Right cardiac atrium (tissue), 5 donors: Measurements from ENCODE around the gene MAGI2. TPM values are rescaled to one million over a fixed set of nuclear protein-coding genes. Genes with fewer than 3 reads are reported as not detected.

Experiments used
- ATAC-seq, 2 donors: fragments of 200-7000 bp; cut with Tn5 transposase; one replicate each; pipeline versions ENCODE4 v1.8.0 to v1.9.1; 2020; ENCODE audit warnings: moderate library complexity in 2 of 2, mild to moderate bottlenecking in 1 of 2
- DNase-seq, 3 donors: peaks; one replicate each; pipeline ENCODE4 v3.0.0-alpha.2; 2020
- H3K27ac ChIP-seq: one replicate; pipeline ENCODE4 v1.5.1; 2013; ENCODE audit warnings: mild to moderate bottlenecking, low read length, control low read depth, moderate library complexity
- H3K27me3 ChIP-seq: one replicate; pipeline ENCODE4 v1.6.1; 2013; ENCODE audit not compliant: control insufficient read depth, insufficient read depth
- H3K4me1 ChIP-seq: one replicate; pipeline ENCODE4 v1.6.1; 2013; ENCODE audit warnings: low read length; ENCODE audit not compliant: control insufficient read depth, insufficient read depth
- H3K4me3 ChIP-seq: one replicate; pipeline ENCODE4 v1.5.1; 2013; ENCODE audit warnings: low read length, control low read depth
- H3K9me3 ChIP-seq: one replicate; pipeline ENCODE4 v1.6.1; 2013; ENCODE audit warnings: low read length; ENCODE audit not compliant: control insufficient read depth
- WGBS: extraction: QIAGEN DNeasy Blood & Tissue Kit; methylation state at CpG from one replicate; pipeline ENCODE4 v1.1.7; 2013; 5-methylcytosine and 5-hydroxymethylcytosine counted together
- intact Hi-C, 4 donors: fragments of 100-400 bp; cut with DNase I; formaldehyde crosslinking; loops; one replicate each; pipeline versions ENCODE4 v1.11.0 to v1.14.0; 2022 to 2023
- polyA plus RNA-seq: library from polyadenylated mRNA; stranded (reverse); fragments of 200-250 nt; gene quantifications from one replicate; pipeline ENCODE4 v1.2.3, GENCODE V29; 2013
- total RNA-seq, 4 donors: library from RNA; stranded (reverse); fragmentation: NEBNext Ultra II Directional; extraction: Animal tissue kit (Norgen Biotek cat#: 25700); gene quantifications; one replicate each; pipeline ENCODE4 v1.2.1, GENCODE V29; 2021
- donor health status: healthy with polysubstance abuse.
- donor health status: DM: no; HTN: yes; CAD: no.
- donor health status: DM: no; HTN: no; CAD: no.
- donor health status: DM: no; HTN: yes; CAD: no; lungs with severe emphysema.
- donor health status: DM: yes; HTN: yes; CAD: no.

The MAGI2 gene
- total and polyA plus RNA-seq, 5 donors: 3.2 to 9.9 (median 7.9) TPM

DNA sequence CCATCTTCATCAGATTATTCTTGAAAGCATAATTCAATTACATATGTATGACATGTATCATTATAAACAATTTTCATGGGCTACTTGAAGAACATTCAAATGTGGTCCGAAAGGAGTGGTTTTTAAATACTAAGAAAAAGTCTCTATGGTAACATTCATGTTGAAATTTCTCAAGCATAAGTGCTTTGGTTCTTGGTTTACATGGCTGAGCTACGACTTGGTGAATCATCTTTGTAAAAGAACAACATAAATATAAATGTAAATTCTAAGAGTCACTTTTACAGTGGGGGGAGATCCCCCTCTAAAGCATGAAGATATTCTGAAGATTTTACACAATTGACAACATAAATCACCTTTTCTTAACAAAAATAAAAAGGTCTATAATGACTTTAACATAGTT, 118.6 kb downstream of the MAGI2 start:
- no peaks in the 10 kb centered on the region for H3K9me3 ChIP-seq
- H3K4me3 ChIP-seq: no peak overlapping the region
- DNase-seq (no peak), ATAC-seq (no peak)
- H3K4me1 ChIP-seq: no peaks in the 10 kb centered on the region
- whole genome bisulfite sequencing: 80% methylated on average over 2 of the region's 2 CpGs
- no peaks in the 10 kb centered on the region for H3K27me3 ChIP-seq
- no peak overlapping the region for H3K27ac ChIP-seq
- intact Hi-C loops: no loop called here

DNA sequence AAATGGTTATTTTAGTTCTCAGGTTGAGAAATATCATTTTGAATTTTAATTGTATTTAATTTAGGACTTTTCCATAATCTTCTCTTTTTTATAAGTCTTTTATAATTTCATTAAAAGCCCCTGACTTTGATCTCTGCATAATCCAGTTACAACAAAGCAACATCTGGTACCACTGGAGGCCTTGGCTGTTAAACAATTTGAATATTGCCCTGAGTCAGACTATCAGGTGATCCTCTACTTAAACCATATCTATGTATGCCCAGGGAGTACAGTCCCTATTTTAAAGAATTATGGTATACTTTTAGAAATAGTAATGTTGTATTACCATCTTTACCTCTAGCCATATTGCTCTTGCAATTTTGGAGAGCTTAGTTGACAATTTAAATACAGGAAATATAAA, 119.1 kb downstream of the MAGI2 start:
- H3K4me3 ChIP-seq: no peak overlapping the region
- H3K27ac ChIP-seq: no peak overlapping the region
- DNase-seq (no peak), ATAC-seq (no peak)
- no peaks in the 10 kb centered on the region for H3K4me1 ChIP-seq
- H3K27me3 ChIP-seq: no peaks in the 10 kb centered on the region
- intact Hi-C loops: no loop called here
- no peaks in the 10 kb centered on the region for H3K9me3 ChIP-seq

DNA sequence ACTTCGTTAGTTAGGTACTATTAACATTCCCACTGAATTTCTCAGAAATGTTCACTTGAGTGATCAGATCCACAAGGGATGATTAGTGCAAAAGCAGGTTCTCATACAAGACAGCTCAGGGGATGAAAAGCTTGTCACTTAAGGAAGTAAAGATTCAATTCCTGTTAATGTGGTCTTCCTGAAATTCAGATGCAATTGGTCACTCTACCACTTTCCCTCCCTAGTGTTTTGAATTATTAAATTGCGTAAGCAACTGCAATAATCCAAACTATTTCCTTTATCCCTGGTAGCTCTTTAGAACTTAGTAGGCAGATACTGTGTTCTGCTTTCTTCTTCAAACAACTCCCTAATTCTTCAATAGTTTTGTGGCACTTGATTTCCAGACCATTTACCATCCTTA, 121.4 kb downstream of the MAGI2 start:
- DNase-seq (no peak), ATAC-seq (no peak)
- intact Hi-C loops: no loop called here
- Histone ChIP-seq H3K9me3 (no peaks in the 10 kb centered on the region), H3K4me3 (no peak overlapping the region), H3K27ac (no peak overlapping the region), H3K4me1 (no peaks in the 10 kb centered on the region), H3K27me3 (no peaks in the 10 kb centered on the region)
- 59% methylated on average over 2 of the region's 2 CpGs for WGBS

DNA sequence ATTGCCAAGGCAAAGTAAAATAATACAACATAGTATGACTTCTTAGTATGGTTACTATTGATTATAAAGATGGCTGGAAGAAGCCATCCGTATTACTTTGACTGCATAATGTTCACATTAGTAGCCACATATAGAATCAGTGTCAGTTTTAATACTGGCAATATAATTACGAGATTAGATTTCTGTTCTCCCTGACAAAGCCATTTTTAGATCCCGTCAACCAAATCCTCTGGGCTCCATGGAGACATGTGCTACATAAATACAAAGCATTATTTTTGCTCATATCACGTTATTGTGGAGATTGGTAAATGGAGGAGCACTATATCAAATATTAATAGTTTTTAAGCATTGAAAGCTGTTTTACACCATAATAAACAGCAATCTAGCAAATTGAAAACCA, 124.0 kb downstream of the MAGI2 start:
- intact Hi-C loops: no loop called here
- Histone ChIP-seq H3K27ac (no peak overlapping the region), H3K4me1 (no peaks in the 10 kb centered on the region), H3K27me3 (no peaks in the 10 kb centered on the region), H3K4me3 (no peak overlapping the region), H3K9me3 (no peaks in the 10 kb centered on the region)
- ATAC-seq: no peak
- 72% methylated on average over 4 of the region's 4 CpGs for WGBS
- DNase-seq: no peak

DNA sequence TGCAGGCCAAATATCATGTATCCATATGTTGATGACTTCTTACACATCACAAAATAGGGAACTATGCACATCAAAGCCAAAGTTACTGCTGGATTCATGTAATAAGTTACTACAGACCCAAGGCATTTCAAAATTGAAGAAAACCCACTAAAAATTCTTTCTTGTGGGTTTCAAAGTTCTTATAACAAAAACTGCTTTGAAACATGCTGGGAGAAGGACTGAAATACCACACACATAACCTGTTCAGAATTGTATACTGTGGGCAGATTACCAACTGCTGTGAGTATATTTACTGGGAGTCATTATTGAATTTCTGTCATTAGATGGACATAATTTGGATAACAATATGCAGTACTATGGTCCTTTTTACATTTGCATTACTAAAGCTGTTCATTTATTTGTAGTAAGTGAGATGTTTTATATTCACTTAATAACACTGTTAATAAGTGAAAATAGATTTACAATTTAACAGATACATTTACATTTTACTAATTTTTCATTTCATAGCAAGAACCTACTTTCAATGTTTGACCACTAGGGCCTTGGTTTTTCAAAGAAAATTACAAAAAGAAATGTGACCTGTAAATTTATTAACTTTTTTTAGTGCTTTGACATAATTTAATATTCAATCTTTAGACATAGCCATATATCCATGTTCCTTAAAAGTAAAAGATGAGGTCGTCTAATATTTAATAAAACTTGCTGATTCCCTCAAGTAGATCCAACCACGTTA, 132.6 kb downstream of the MAGI2 start:
- WGBS: 33% methylated on average over 2 of the region's 2 CpGs
- intact Hi-C loops: no loop called here
- no peak overlapping the region for H3K4me3 ChIP-seq
- H3K9me3 ChIP-seq: no peaks in the 10 kb centered on the region
- DNase-seq (no peak), ATAC-seq (no peak)
- no peak overlapping the region for H3K27ac ChIP-seq
- no peaks in the 10 kb centered on the region for H3K27me3 ChIP-seq
- H3K4me1 ChIP-seq: peaks cover 2% of the 10 kb centered on the region

DNA sequence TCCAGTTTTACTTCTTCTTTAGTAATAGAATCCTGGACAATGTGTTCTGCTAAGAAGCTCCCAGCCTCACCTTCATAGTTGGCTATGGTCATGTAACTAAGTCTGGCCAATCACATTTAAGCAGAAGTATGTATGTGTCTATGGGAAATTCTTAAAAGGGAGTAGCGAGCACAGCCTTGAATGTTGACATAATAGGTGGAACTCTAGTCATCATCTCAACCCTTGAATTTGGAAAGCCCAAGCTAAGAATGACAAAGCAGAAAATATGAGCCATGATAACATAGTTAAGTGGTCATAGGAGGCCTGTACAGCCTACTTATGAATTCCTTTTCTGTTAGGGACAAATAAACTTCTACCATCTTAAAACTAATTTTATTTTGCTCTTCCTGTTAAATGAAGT, 134.1 kb downstream of the MAGI2 start:
- peaks cover 2% of the 10 kb centered on the region for H3K4me1 ChIP-seq
- intact Hi-C loops: no loop called here
- 90% methylated on average over 1 of the region's 1 CpG for WGBS
- no peaks in the 10 kb centered on the region for H3K9me3 ChIP-seq
- H3K27ac ChIP-seq: no peak overlapping the region
- ATAC-seq (no peak), DNase-seq (no peak)
- H3K27me3 ChIP-seq: no peaks in the 10 kb centered on the region
- no peak overlapping the region for H3K4me3 ChIP-seq

DNA sequence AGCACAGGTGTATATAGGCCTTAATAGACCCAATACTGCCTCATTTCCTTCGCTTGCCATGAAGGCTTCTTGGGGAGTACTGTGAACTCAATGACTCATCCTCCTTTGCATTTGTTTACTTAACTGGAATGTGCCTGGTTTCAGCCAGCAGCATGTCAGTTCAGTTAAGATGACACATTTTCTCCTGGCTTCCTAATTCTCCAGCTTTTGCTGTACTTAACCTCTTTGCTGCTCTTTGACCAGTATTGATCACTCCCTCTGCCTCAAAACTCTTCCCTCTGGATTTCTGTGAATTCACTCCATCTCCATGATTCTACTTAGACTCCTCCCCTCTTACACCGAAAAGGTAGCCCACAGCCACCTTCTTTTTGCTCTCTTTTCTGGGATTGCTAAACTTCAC, 135.7 kb downstream of the MAGI2 start:
- WGBS: 64% methylated on average over 2 of the region's 2 CpGs
- ATAC-seq (no peak), DNase-seq (no peak)
- intact Hi-C loops: no loop called here
- no peaks in the 10 kb centered on the region for H3K27me3 ChIP-seq
- H3K27ac ChIP-seq: no peak overlapping the region
- peaks cover 2% of the 10 kb centered on the region for H3K4me1 ChIP-seq
- H3K9me3 ChIP-seq: no peaks in the 10 kb centered on the region
- no peak overlapping the region for H3K4me3 ChIP-seq

DNA sequence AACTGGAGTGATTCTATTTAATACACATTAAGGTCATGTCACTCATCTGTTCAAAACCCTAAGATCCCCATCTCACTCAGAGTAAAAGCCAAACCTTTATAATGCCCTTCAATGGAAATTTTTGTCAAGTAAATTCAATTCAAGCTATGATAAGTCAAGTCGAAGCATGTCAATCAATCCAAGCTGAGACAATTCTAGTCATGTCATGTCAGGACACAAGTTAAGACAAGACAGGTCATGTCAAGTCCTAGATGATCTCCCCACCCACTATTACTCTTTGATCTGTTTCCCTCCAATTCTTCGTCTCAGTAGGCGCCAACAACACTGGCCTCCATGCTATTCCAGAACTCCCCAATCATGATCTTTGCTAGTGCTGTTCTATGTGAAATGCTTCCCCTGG, 141.4 kb downstream of the MAGI2 start:
- intact Hi-C loops: no loop called here
- ATAC-seq (no peak), DNase-seq (no peak)
- H3K27me3 ChIP-seq: no peaks in the 10 kb centered on the region
- WGBS: 96% methylated on average over 3 of the region's 3 CpGs
- no peak overlapping the region for H3K27ac ChIP-seq
- no peaks in the 10 kb centered on the region for H3K9me3 ChIP-seq
- H3K4me1 ChIP-seq: no peaks in the 10 kb centered on the region
- H3K4me3 ChIP-seq: no peak overlapping the region

DNA sequence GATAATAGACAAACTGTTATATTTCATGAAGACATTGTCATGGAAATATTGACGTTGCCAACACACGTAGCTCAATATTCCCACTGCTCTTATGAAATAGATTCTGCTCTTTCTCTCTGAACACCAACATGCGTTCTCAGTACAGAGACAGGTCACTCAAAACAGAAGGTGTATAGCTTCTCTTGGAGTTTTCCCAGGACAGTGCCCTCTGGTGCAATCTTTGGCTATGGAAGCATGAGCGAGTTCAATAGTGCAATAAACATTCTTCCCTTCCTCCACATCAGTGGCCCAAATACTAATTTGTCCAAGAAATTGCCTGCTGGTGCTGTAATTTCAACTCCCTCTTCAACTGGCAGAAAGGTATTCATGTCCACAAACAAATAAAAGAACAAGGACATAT, 145.3 kb downstream of the MAGI2 start:
- ATAC-seq (peak; percentile 64 to 72), DNase-seq (no peak)
- H3K27ac ChIP-seq: no peak overlapping the region
- intact Hi-C loops: loop anchor here in 1 of 4 donors (10.0 kb wide), 1 partner anchor 147 kb away; the partner anchor contains the start of gene MAGI2
- H3K4me3 ChIP-seq: no peak overlapping the region
- WGBS: 56% methylated on average over 4 of the region's 4 CpGs
- H3K27me3 ChIP-seq: no peaks in the 10 kb centered on the region
- no peaks in the 10 kb centered on the region for H3K9me3 ChIP-seq
- no peaks in the 10 kb centered on the region for H3K4me1 ChIP-seq

DNA sequence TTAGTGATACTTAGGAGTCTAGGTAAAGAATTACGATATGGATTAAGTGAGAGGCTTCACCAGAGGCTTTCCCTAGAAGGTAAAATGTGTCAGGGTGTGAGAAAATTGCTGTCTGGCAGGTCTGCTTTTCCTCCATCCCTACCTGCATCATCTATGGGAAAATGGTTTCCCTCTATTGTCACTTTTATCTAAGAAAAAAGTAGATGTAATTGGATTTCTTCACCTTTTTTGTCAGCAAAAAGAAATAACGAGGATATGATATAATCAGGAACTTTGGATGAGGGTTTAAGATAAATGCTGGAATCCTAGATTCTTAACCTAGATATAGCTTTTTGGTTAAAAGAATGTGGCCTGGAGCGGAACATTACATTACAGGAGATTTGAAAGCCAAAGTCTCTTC, 146.1 kb downstream of the MAGI2 start:
- WGBS: 76% methylated on average over 3 of the region's 3 CpGs
- Histone ChIP-seq H3K27ac (no peak overlapping the region), H3K9me3 (no peaks in the 10 kb centered on the region), H3K4me3 (no peak overlapping the region), H3K27me3 (no peaks in the 10 kb centered on the region), H3K4me1 (no peaks in the 10 kb centered on the region)
- intact Hi-C loops: loop anchor here in 1 of 4 donors (10.0 kb wide), 1 partner anchor 147 kb away; the partner anchor contains the start of gene MAGI2
- no peak for ATAC-seq
- DNase-seq: no peak

DNA sequence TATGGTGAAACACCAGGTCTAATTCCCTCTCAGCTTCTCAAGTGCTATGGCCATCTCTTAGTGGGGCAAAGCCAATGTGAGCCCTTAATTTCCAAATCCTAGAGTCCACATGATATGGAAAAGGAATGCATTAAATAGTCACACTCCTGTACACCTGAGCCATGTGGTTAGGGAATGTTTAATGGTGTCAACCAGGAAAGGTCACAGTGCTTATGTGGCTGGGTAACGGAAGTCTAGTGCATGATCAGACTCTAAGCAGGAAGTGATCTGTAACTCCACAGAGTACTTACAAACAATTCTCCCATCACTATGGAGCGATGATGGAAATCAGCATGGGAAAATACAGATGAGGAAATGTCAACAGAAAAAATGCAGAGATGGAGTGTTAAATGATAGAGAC, 148.8 kb downstream of the MAGI2 start:
- DNase-seq (no peak), ATAC-seq (no peak)
- H3K9me3 ChIP-seq: no peaks in the 10 kb centered on the region
- no peaks in the 10 kb centered on the region for H3K27me3 ChIP-seq
- WGBS: 78% methylated on average over 2 of the region's 2 CpGs
- intact Hi-C loops: loop anchor here in 1 of 4 donors (10.0 kb wide), 1 partner anchor 150 kb away; the partner anchor contains the start of gene MAGI2
- H3K4me3 ChIP-seq: no peak overlapping the region
- H3K4me1 ChIP-seq: no peaks in the 10 kb centered on the region
- no peak overlapping the region for H3K27ac ChIP-seq

DNA sequence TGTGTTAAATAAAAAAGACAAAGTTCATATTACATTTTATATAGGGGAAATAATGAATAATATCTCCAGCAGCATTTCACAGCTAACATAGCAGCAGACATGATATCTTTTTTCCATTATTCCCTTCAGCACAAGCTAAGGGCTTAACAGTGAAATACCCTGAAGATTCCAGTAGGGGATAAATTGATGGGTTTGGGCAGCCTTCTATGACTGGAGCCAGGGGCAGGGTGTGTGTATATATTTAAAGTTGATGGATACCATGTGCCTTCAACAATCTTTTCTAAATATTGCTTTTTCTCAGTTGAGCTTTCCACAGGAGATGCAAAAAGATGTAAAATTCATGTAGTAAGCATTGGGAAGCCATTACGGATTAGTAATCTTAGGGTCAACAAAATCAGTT, 151.2 kb downstream of the MAGI2 start:
- DNase-seq (no peak), ATAC-seq (no peak)
- Histone ChIP-seq H3K4me3 (no peak overlapping the region), H3K4me1 (no peaks in the 10 kb centered on the region), H3K27ac (no peak overlapping the region), H3K27me3 (no peaks in the 10 kb centered on the region), H3K9me3 (no peaks in the 10 kb centered on the region)
- 85% methylated on average over 1 of the region's 1 CpG for WGBS
- intact Hi-C loops: loop anchor here in 1 of 4 donors (10.0 kb wide), 1 partner anchor 153 kb away; the partner anchor contains the start of gene MAGI2
